ENCODE results near the gene ZNF775.
A peak's percentile ranks its signal among the peaks of the same experiment; 100 is the strongest.

The ZNF775 gene

GRCh38 chr7:150401424-150401790 is 22.3 kb downstream of the ZNF775 start:
- DNase-seq (ENCODE audit: low read depth): no peak

- DNase-seq (ENCODE audit: low read depth): no peak
Measured at GRCh38 chr7:150401861-150402631, 22.9 kb downstream of the ZNF775 start.

GRCh38 chr7:150402671-150403321 is 23.7 kb downstream of the ZNF775 start:
- DNase-seq (ENCODE audit: low read depth): no peak

GRCh38 chr7:150403376-150404171 is 24.4 kb downstream of the ZNF775 start:
- DNase-seq (ENCODE audit: low read depth): no peak

- DNase-seq (ENCODE audit: low read depth): no peak
Measured at GRCh38 chr7:150404172-150404804, 25.2 kb downstream of the ZNF775 start.

- DNase-seq (ENCODE audit: low read depth): peak; percentile 68
Measured at GRCh38 chr7:150404805-150405583, 25.9 kb downstream of the ZNF775 start.

- no peak for DNase-seq (ENCODE audit: low read depth)
Measured at GRCh38 chr7:150405584-150406311, 26.6 kb downstream of the ZNF775 start.

- no peak for DNase-seq (ENCODE audit: low read depth)
Measured at GRCh38 chr7:150406312-150406566, 27.1 kb downstream of the ZNF775 start.

- DNase-seq (ENCODE audit: low read depth): no peak
Measured at GRCh38 chr7:150406567-150407421, 27.7 kb downstream of the ZNF775 start.

GRCh38 chr7:150407588-150408392 is 28.7 kb downstream of the ZNF775 start:
- DNase-seq (ENCODE audit: low read depth): no peak

GRCh38 chr7:150408393-150409299 is 29.5 kb downstream of the ZNF775 start:
- DNase-seq (ENCODE audit: low read depth): no peak

GRCh38 chr7:150409300-150410030 is 30.3 kb downstream of the ZNF775 start:
- no peak for DNase-seq (ENCODE audit: low read depth)

- DNase-seq (ENCODE audit: low read depth): no peak
Measured at GRCh38 chr7:150410131-150410530, 31.0 kb downstream of the ZNF775 start.

- DNase-seq (ENCODE audit: low read depth): no peak
Measured at GRCh38 chr7:150410680-150411346, 31.7 kb downstream of the ZNF775 start.

- no peak for DNase-seq (ENCODE audit: low read depth)
Measured at GRCh38 chr7:150411606-150412005, 32.5 kb downstream of the ZNF775 start.

- no peak for DNase-seq (ENCODE audit: low read depth)
Measured at GRCh38 chr7:150412016-150412415, 32.9 kb downstream of the ZNF775 start.

All from activated T-helper 9 cell treated with anti-CD3 and anti-CD28 coated beads, Interleukin-2, amount 50 U/mL, for 16 hours (primary cell).